Endothelial cell of umbilical vein (primary cell): ENCODE measurements around the gene RASA2. TPM values are rescaled to one million over a fixed set of nuclear protein-coding genes. Genes with fewer than 3 reads are reported as not detected.

ENCODE experiments used
- BruUV-seq: library from RNA; stranded (reverse); fragments of 400-500 nt; replicated peaks from 2 replicates; lab custom pipeline; 2021; lab: Mats Ljungman, UMichigan
- CTCF ChIA-PET: fragments of 300-600, 350-600 bp; sonication (Branson Sonifier 250); formaldehyde crosslinking; loops from one replicate; lab custom pipeline; 2021; ENCODE audit warnings: antibody characterized with exemption, inconsistent platforms; lab: Charles Lee
- POLR2A ChIA-PET: fragments of 300-600, 350-600 bp; sonication (Branson Sonifier 250); formaldehyde crosslinking; loops from one replicate; lab custom pipeline; 2021; ENCODE audit warnings: antibody characterized with exemption, inconsistent platforms; lab: Charles Lee
- DNase-seq: peaks from one replicate; pipeline ENCODE4 v3.0.0-alpha.2; 2011; ENCODE audit warnings: low read depth, low spot score
- FAIRE-seq: peaks from 2 replicates; lab custom pipeline; 2011; peaks lifted over from hg19 to GRCh38; lab: Jason Lieb, UNC
- H2AFZ ChIP-seq: 2 replicates; pipeline ENCODE4 v1.6.0; 2012; ENCODE audit warnings: low read depth, low read length, control low read depth, inconsistent platforms
- H3K27ac ChIP-seq: 2 replicates; pipeline ENCODE4 v1.5.1; 2011; ENCODE audit warnings: low read depth, mild to moderate bottlenecking, control low read depth, low read length, moderate library complexity; ENCODE audit not compliant: insufficient read depth
- H3K27me3 ChIP-seq, 2 experiments: 2 replicates each; pipeline versions ENCODE4 v1.6.0 to v1.6.1; 2011; ENCODE audit warnings: low read length in 2 of 2, mixed read lengths in 1 of 2; ENCODE audit not compliant: control insufficient read depth in 2 of 2, insufficient read depth in 2 of 2
- H3K36me3 ChIP-seq, 2 experiments: 2 replicates in 1 of 2; 3 replicates in 1 of 2; pipeline ENCODE4 v1.5.1; 2011; ENCODE audit warnings: low read length in 2 of 2, mild to moderate bottlenecking in 1 of 2, moderate library complexity in 1 of 2; ENCODE audit not compliant: control insufficient read depth in 2 of 2, insufficient read depth in 2 of 2; ENCODE audit errors: extremely low read depth in 1 of 2
- H3K4me1 ChIP-seq: 3 replicates; pipeline ENCODE4 v1.5.1; 2011; ENCODE audit warnings: mild to moderate bottlenecking, low read length; ENCODE audit not compliant: control insufficient read depth, insufficient read depth; ENCODE audit errors: extremely low read depth
- H3K4me2 ChIP-seq: 2 replicates; pipeline ENCODE4 v1.6.1; 2011; ENCODE audit warnings: low read length, control low read depth, mixed read lengths; ENCODE audit not compliant: insufficient read depth
- H3K4me3 ChIP-seq, 3 experiments: fragments of 200-600 bp in 1 of 3; sonication (generic), shearing (Covaris generic) in 1 of 3; replicated peaks in 1 of 3; 2 replicates each; pipeline ENCODE4 v1.5.1; 2011 to 2016; ENCODE audit warnings: control low read depth in 3 of 3, low read length in 3 of 3, mild to moderate bottlenecking in 2 of 3, inconsistent platforms in 1 of 3, low read depth in 1 of 3, moderate library complexity in 1 of 3; ENCODE audit not compliant: insufficient read depth in 1 of 3
- H3K79me2 ChIP-seq: 2 replicates; pipeline ENCODE4 v1.6.0; 2012; ENCODE audit warnings: low read length, inconsistent platforms; ENCODE audit not compliant: control insufficient read depth, insufficient read depth
- H3K9ac ChIP-seq: replicated peaks from 2 replicates; pipeline ENCODE3; 2011; ENCODE audit warnings: low read length, control low read depth; ENCODE audit not compliant: insufficient read depth; ENCODE audit errors: extremely low read depth
- H3K9me1 ChIP-seq: replicated peaks from 3 replicates; pipeline ENCODE4 v1.6.0; 2011; ENCODE audit warnings: mild to moderate bottlenecking, low read length; ENCODE audit not compliant: control insufficient read depth, insufficient read depth; ENCODE audit errors: extremely low read depth
- H3K9me3 ChIP-seq: replicated peaks from 2 replicates; pipeline ENCODE4 v1.5.1; 2012; ENCODE audit warnings: low read length, inconsistent platforms; ENCODE audit not compliant: control insufficient read depth, insufficient read depth
- H4K20me1 ChIP-seq: replicated peaks from 2 replicates; pipeline ENCODE3; 2011; ENCODE audit warnings: mild to moderate bottlenecking, low read length; ENCODE audit not compliant: control insufficient read depth, insufficient read depth; ENCODE audit errors: extremely low read depth
- CTCF ChIP-seq, 2 donors: IDR thresholded peaks; 1 replicate in 1 of 2; 2 replicates in 1 of 2; pipeline ENCODE4 v1.5.1; 2011; ENCODE audit warnings: low read length in 2 of 2, mild to moderate bottlenecking in 2 of 2, moderate library complexity in 2 of 2, control low read depth in 1 of 2, inconsistent platforms in 1 of 2, low read depth in 1 of 2; ENCODE audit not compliant: insufficient read depth in 1 of 2; ENCODE audit errors: extremely low read depth in 1 of 2
- EZH2 ChIP-seq: IDR thresholded peaks from 2 replicates; pipeline ENCODE4 v1.6.1; 2012; ENCODE audit warnings: borderline replicate concordance, low read depth, mild to moderate bottlenecking, moderate library complexity, low read length, inconsistent platforms; ENCODE audit not compliant: severe bottlenecking
- FOS ChIP-seq: IDR thresholded peaks from 2 replicates; pipeline ENCODE4 v1.6.1; 2011; ENCODE audit warnings: mild to moderate bottlenecking, low read length, moderate library complexity, borderline replicate concordance; ENCODE audit not compliant: insufficient read depth
- GATA2 ChIP-seq: IDR thresholded peaks from 2 replicates; pipeline ENCODE4 v1.7.0; 2011; ENCODE audit warnings: low read depth, mild to moderate bottlenecking, moderate library complexity, mixed read lengths, low read length; ENCODE audit not compliant: insufficient read length, insufficient read depth
- JUN ChIP-seq: IDR thresholded peaks from 2 replicates; pipeline ENCODE4 v1.6.1; 2011; ENCODE audit warnings: borderline replicate concordance, low read depth; ENCODE audit not compliant: insufficient read length, insufficient read depth
- MAX ChIP-seq: IDR thresholded peaks from 2 replicates; pipeline ENCODE4 v1.6.1; 2011; ENCODE audit not compliant: insufficient read depth, insufficient read length
- MYC ChIP-seq: IDR thresholded peaks from one replicate; pipeline ENCODE4 v1.6.1; 2011; ENCODE audit warnings: mild to moderate bottlenecking, low read depth, low read length
- POLR2A ChIP-seq: IDR thresholded peaks from 2 replicates; pipeline ENCODE4 v1.6.1; 2012; ENCODE audit warnings: low read depth, mild to moderate bottlenecking, control low read depth, low read length
- POLR2AphosphoS5 ChIP-seq: IDR thresholded peaks from 2 replicates; pipeline ENCODE4 v1.6.1; 2012; ENCODE audit warnings: low read depth, mild to moderate bottlenecking, control low read depth, low read length, moderate library complexity; ENCODE audit not compliant: insufficient read depth
- dilution Hi-C: fragments of 300-500 bp; cut with MboI; formaldehyde crosslinking; loops from one replicate; pipeline ENCODE4 v1.15.0; 2019; ENCODE audit warnings: low sequenced_read_pairs; ENCODE audit not compliant: extremely low pct_ligation_motif_present
- intact Hi-C: fragments of 100-400 bp; cut with micrococcal nuclease; formaldehyde crosslinking; loops from one replicate; pipeline ENCODE4 v1.10.0; 2022
- polyA plus RNA-seq, 4 experiments: library from polyadenylated mRNA; depleted of rRNA in 3 of 4; stranded (reverse) in 3 of 4; unstranded in 1 of 4; fragments of >200 nt; gene quantifications; 2 replicates each; pipeline versions ENCODE4 v1.2.1 to v1.2.3, GENCODE V29; 2011 to 2012; ENCODE audit warnings: missing spikeins in 1 of 4
- total RNA-seq: library from RNA; stranded (reverse); gene quantifications from 2 replicates; pipeline ENCODE4 v1.2.3, GENCODE V29; 2021

The RASA2 gene
- total and polyA plus RNA-seq, 2 donors (not counting 3 experiments of a cell fraction or from before 2014, with no cell fraction given), result 3.1 to 20.2 TPM

DNA sequence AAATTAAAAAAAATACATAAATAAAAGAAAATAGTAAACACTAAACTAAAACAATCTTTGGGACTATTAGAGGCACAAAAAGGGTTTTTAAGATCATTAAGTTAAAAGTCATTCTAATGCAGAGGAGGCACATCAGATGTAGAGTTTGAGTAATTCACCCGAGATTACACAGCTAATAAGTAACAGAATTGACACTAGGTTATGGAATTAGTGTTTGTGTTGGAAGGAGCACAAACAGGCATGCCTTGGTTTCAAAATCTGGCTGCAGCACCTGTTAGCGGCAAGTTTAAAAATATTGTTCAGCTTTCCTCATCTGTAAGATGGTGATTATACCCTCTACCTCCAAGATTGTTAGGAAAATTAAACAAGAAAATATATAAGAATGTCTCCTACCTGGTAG lies 39.0 kb downstream of the RASA2 start:
- Histone ChIP-seq H3K27me3 (no peaks in the 10 kb centered on the region), H3K4me3 (no peak overlapping the region), H3K9ac (no peak overlapping the region), H3K9me3 (no peaks in the 10 kb centered on the region), H2AFZ (no peak overlapping the region), H3K79me2 (peaks cover 76% of the 10 kb centered on the region), H3K4me2 (no peak overlapping the region), H3K4me1 (peaks cover 47% of the 10 kb centered on the region), H4K20me1 (no peaks in the 10 kb centered on the region), H3K9me1 (no peaks in the 10 kb centered on the region), H3K27ac (no peak overlapping the region), H3K36me3 (peaks cover 0 to 2% of the 10 kb centered on the region in 2 experiments)
- intact Hi-C loops (no loop called here), dilution Hi-C loops (no loop called here)
- TF ChIP-seq MAX, result no peak
- TF ChIP-seq FOS, result no peak
- no peak for TF ChIP-seq GATA2
- no peak for TF ChIP-seq CTCF (IDR thresholded peaks at IDR 0.05; ENCODE audit: extremely low read depth in 1 of 2, insufficient read depth in 1 of 2, low read depth in 1 of 2, low read length in 2 of 2)
- no peak for TF ChIP-seq POLR2AphosphoS5
- no peak for TF ChIP-seq JUN
- TF ChIP-seq EZH2, result no peak
- no peak for TF ChIP-seq MYC
- no peak for TF ChIP-seq POLR2A
- FAIRE-seq, result no peak
- ChIA-PET POLR2A (interaction anchor here (1.3 kb wide), 1 partner anchor 40 kb away, joined by 4 read pairs; no protein-coding TSS in a partner anchor), CTCF (interaction anchor here (1.0 to 2.5 kb wide), 4 partner anchors 10 to 66 kb away, joined by 4 to 14 read pairs (median 5); no protein-coding TSS in a partner anchor)
- no peak for DNase-seq
- no TSS peak for BruUV-seq
